SKM-1 (cell line): ENCODE results near the gene CYP11A1.
"Not testable (repeated sequence)": the region's sequence is repeated elsewhere in the genome, so short reads cannot be mapped to it uniquely, and the experiment has no call there.

ENCODE experiments used
- DNase-seq: peaks from one replicate; lab custom pipeline; 2025; ENCODE audit not compliant: unreplicated experiment; lab: John Stamatoyannopoulos, UW

The CYP11A1 gene

DNA sequence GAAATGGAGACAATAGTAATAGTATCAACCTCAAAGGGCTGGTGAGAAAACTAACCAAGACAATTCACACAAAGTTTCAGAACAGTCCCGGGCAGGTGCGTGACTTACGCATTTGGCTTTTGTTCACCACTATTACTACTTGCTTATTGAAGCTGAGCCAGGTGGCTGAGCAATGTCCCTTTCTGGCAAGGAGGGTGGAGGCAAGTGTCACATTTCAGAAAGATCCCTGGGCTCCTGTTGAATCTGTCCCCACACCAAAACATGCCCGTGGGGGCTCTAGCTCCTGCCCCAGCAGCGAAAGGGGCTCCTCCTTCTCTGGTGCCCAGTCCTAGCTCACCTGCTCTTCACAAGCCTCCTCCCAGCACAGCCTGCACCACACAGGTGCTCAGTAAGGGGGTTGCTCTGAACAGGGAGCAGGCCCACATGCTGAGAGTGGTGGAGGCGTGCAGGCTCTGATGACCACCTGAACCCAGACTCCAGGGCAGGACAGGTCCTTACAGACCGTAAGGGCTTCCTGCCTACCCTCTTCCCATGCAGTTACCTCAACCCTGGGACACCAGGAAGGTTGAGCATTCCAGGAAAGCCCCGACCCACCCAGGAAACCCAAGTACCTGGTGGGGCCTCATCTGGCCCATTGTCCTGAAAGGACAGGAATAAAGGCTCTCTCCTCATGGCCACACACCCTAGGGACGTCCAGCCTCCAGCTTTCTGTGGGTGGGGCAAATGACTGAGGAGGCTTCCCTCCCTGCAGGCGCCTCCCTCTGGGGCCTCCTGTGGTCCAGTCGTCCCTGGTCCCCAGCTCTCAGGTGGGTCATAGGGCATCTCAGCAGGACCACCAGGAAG is 33.7 kb upstream of the CYP11A1 start:
- DNase-seq = no peak

DNA sequence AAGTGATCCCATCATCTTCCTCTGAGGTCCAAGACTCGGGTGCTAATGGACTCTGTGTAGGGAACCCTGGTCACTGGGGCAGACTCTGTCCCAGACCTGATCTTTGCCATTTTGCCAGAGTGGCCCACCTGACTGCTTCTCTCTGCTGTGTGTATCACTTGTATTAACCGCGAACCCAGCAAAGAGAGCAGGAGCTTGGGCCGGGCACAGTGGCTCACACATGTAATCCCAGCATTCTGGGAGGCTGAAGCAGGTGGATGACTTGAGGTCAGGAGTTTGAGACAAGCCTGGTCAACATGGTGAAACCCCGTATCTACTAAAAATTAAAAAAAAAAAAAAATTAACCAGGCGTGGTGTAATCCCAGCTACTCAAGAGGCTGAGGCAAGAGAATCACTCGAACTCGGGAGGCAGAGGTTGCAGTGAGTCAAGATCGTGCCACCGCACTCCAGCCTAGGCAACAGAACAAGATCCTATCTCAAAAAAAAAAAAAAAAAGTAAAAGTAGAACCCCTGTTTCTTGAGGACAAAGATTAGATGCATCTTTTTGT is 32.9 kb upstream of the CYP11A1 start:
- DNase-seq = no peak

DNA sequence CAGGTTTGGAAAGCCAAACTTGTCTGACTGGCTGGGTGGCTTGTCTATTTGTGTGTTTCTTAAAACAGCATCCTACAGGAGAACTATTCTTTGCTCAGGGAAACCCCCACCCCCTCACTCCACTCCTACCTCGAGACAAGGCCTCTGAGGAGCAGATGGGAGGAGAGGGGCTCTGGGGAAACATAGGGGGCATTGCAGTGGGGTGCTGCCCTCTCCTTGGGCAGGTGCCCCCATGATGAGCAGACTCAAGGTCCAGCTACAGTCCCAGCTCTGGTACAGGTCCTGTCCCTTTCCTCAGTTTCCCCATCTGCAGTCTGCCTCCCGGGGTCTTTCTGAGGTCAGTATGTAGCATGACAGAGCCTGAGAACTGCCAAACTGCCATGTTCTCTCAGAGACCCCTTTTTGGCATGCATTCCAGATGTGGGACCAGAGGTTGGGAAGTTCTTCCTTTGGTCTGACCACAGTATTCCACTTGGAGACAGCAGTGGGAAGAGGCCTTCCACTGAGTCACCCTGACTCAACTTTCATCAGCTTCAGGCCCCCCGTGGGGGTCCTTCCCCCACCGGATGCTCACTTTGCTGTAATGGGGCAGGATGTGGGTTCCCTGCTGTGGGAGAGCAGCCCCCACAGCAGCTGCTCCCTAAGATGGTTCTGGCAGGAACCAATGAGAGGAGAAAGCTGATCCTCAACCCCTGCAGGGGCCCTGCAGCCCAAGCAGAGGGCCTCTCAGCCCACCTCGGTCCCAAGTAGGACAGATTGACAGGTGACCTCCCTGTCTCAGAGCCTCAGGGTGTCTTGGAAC is 32.3 kb upstream of the CYP11A1 start:
- no peak for DNase-seq

DNA sequence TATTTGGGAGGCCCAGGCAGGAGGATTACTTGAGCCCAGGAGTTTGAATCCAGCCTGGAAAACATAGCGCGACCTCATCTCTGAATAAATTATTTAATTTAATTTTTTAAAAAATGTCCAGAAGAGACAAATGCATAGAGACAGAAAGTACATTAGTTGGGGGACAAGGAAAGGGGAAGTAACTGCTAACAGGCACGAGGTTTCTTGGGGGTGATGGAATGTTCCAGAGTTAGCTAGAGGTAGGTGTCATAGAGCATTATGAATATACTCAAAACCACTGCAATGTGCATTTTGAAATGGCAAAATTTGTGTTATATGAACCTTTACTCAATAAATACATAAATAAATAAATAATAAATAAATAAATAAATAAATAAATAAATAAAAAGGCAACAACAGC is 31.7 kb upstream of the CYP11A1 start:
- DNase-seq = no peak

DNA sequence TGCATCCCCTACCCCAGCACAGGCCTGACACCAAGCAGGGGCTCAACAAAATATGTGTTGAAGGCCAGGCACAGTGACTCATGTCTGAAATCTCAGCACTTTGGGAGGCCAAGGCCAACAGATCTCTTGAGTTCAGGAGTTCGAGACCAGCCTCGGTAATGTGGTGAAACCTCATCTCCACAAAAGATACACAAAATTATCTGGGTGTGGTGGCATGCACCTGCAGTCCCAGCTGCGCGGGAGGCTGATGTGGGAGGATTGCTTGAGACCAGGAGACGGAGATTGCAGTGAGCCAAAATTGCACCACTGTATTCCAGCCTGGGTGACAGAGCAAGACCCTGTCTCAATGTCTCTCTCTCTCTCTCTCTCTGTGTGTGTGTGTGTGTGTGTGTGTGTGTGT is 30.7 kb upstream of the CYP11A1 start:
- no peak for DNase-seq

DNA sequence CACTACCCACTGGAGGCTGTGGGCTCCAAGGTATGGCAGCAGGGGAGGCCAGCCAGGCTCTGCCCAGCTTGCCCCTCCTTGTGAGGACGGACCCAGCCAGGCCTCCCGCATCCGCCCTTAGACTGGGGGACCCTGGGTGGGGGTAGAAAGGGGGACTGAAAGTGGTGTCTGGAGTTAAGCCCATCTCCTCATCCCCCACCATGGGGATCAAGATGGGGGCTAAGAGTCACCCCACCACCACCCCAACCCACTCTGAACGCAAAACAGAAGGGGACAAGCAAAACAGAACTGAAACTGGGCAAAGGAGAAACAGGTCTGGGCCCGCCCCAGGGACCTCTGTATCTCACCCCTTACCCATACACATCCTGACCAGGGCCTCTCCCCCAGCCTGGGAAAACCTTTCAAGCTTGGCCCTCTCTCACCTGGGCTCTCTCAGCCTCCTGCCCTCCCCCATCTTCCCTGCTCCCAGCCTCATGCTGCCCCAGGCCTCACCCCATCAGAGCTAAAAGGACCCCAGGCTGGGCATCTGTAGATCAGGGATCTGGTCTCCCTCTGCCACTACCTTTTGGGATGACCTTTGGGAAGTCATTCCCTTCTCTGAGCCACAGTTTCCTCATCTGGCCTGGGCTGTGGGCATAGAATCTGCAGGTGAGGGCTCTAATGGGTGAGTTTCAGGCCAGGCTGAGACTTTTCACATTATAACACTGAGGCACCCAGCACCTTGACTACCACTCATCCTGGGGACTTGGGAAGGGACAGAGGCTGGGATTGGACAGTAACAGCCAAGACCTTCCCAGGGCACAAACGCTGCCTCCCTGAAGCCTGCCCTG is 30.0 kb upstream of the CYP11A1 start:
- DNase-seq = no peak

DNA sequence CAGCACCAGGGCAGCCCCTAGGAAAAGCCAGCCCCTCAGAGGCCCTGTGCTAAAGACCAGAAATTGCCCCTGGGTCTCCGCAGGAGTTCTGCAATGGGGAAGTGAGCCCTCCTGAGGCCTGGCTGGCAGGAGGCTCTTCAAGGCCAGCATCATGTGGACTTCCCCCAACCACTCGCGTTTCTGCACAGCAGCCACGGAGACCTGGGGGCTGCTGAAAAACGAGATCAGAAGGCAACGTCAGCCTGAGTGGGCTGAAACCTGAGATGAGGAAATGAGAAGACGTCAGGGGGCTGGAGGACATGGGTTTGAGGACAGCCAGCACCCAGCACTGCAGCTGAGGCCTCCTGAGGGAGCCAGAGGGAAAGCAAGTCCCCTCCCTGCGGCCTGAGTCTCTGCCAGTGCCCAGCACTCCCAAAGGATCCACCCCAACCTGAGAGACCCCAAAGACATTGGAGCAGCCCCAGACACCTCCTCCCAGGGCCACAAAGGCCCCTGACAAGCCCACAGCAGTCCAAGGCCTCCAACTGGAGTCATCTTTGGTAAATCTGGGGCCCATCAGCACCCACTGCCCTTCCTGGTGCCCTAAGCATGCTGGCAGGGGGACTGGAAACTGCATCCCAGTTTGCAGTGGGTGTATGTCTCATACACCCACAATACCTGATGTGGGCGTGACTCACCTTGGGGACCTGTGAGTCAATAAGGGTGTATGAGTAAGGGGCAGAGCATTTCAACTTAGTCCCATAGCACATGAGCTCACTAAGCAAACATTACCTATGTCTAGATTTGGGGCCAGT is 29.2 kb upstream of the CYP11A1 start:
- DNase-seq = no peak

DNA sequence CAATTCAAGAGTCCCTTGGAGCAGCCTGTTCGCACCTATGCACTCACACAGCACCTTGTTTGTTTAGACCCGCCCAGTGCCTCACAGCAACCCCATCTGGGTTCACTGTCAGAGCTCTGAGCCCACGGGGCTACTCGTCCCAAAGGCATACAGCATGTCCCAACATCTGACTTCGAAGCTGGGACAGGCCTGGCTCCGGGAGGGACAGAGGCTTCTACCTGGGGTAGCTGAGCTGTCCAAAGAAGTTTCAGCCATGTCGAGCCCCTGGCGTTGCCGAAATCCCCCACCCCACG is 28.6 kb upstream of the CYP11A1 start:
- no peak for DNase-seq

DNA sequence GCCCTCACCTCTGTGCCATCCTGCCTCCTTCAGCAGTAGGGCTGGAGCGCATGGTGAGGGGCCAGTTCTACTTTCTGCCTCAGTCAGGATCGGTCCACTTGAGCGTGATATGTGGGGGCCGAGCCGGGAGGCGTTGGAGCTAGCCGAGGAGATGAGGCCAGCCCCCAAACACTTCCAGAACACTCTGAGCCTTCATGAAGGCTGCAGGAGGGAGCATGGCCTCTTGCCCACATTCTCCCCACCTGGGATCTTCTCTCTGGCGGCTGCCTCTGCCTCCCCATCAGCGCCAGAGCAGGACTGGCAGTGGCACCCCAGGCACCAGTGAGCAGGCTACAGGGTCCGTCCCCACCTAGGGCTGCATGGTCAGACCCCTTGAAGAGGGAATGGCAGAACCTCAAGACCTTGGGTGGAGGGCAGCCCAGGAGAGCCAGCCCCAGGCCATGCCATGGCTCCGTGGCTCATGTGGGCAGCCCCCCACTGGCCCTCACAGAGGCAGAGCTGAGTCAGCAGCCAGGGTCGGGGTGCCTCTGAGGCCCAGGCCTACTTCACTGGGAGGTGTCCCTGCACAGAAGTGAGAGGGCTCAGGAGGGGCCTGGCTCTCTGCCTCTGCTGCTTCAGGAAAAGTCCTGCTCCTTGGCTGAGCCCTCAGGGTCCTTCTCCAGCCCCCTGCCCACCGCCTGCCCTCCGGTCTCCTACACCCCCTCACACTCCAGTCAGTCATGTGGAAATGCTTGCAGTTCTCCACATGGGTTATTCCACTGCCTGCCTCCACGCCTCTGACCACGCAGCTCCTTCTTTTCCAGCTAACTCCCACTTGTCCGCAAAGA is 28.1 kb upstream of the CYP11A1 start:
- DNase-seq = no peak

DNA sequence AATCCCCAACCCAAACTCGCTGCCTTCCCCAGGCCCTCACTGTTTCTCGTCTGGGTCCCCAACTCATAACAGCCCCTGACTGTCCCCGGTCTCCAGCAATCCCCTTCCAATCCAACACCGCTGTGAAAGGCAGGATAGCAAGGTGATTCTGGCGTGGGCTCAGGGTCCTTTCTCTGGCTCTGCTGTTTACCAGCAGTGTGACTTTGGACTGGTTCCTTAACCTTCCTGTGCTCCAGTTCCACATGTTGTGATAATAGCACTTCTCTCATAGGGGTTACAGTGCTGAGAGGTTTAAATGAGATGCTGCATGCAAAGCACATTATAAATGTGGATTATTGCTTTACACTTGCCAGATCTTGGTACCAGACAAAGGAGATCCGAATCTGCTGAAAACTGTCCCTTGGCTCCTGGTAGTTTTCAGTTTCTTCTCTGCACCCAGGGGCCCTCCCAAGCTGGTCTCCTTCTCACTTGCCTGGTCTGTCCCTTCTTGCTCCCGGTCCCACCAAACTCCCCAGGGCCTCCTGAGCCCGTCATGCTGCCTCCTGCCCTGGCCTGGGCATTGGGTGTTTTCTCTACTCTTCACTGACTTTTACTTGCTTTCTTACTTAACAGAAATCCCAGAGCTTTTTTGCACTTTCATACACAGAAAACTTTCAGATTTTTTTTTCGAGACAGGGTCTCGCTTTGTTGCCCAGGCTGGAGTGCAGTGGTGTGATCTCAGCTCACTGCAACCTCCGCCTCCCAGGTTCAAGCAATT is 26.8 kb upstream of the CYP11A1 start:
- DNase-seq = no peak

DNA sequence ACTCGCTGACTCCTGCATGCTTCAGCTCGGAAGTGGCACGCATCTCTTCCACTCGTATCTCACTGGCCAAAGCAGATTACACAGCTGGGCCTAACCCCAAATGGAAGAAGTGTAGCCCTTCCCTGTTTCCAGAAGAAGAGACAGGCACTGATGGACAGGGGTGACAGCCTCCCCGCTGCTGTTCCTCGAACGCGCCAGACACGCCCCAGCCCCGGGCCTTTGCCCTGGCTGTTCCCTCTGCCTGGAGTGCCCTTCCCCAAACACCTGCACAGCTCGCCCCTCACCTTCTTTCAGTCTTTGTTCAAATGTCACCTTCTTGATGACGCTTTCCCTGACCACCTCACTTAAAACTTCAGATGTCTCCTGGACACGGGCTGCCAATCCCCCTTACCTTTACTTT is 26.0 kb upstream of the CYP11A1 start:
- no peak for DNase-seq

DNA sequence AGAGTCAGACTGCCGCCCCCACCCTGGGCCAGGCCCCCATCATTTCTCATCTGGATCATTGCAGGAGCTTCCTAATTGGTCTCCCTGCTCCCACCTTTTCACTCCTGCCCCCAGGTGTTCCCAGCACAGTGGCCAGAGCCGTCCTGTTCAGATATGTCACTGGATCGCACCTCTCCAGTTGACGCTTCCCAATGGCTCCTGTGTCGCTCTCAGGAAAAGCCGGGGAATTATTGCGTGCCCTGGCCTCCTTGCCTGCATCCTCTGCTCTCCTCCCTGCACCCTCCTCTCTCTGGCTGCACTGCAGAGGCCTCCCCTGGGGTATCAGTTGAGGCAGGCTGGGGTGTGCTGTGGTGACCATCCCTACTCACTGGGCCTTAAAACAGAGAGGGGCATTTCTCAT is 25.5 kb upstream of the CYP11A1 start:
- no peak for DNase-seq

DNA sequence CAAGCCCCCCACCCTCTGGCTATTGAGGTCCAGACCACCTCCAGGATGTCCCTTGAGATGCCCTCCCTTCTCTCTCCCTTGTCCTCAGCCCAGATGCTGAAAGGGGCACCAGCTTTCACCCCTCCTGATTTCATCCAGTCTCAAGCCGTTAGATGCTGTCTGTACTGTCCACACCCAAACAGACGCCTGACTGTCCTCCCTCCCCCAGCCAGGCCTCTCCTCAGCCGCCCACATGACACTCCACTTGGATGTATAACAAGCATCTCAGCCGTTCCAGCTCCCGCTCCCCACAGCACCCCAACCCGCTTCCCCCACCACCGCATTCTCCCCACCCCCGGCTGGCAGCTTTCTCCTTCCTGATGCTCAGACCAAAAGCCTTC is 25.0 kb upstream of the CYP11A1 start:
- no peak for DNase-seq

DNA sequence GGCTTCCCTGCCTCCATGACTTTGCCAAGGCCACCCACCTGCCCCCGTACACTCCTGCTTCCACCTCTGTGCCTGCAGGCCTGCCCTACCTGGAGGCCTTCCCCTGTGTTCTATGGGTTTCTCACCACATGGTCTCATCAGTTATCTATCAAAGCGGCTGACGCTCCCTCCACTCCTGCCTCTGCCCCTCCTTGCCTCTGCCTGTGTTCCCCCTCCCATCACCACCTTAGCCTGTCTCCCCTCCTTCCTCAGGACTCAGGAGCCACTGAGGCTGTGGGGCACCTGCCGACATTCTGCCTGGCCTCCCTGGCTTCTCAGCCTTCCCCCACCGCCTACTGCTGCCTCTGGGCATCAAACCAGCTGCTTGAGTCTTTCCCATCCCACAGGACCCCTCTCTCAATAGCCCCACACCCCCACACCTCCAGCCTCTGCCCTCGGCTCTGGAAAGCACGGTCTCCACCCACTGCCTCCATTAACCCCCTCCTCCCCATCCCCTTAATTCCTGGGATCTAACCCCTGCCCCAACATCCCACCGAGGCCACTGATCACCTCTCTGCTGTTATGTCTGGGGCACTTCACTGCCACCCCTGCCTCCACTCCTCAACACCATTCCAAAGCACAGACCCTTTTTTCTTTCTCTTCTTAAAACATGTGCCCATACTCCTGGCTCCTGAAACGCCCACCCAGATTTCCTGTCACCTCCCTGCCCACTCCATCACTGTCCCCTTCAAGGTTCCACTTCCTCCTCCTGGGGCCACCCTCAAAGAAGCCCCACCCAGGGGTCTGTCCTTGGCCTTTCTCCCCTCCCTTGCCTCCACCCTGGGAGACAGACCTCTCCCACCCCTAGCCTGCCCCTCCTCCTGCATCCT is 24.4 kb upstream of the CYP11A1 start:
- DNase-seq = no peak

DNA sequence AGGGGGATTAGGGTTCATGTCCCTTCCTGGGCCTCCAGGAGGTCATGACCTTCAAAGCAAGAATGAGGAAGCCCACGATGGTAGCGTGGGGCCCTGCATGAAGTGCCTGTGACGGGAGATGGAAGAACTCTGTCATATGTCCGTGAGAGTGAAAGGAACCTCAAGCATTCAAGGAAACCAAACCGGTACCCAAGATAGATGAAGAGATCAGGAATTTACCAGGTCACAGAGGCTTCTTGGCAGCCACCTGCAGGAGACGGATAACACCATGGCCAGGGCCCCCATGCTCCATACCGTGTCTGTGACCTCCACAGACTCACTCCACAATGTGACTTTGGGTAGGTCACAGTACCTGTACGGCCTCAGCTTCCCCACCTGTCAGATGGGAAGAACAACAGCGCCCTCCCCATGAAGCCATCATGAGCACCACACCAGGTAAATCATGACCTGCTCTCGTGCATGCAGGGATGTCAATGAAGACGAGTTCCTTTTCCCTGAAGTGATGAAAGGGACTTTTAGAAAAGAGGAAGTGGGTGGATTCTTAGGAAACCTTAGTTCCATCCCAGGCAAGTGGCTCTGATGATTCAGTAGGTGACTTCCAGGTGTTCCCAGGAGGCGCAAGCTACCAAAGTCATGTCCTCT is 23.3 kb upstream of the CYP11A1 start:
- DNase-seq = peak; percentile 43

DNA sequence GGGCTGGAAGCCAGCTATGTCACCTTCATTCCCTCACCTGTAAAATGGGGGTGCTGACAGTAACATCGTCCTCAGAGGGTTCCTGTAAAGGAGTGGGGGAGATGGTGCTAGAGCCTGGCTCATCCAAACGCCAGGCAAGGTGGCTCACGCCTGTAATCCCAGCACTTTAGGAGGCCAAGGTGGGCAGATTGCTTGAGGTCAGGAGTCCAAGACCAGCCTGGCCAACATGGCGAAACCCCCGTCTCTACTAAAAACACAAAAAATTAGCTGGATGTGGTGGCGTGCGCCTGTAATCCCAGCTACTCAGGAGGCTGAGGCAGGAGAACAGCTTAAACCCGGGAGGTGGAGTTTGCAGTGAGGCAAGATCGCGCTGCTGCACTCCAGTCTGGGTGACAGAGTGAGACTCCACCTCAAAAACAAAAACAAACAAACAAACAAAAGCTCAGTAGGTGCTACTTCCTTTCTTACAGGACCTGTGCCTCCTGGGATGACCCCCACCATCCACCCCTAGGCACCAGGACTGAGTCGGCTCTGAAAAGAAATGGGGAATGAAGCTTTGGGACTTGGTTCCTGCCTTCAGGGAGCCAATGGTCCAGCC is 22.7 kb upstream of the CYP11A1 start:
- not testable (repeated sequence) for DNase-seq
